KMS-11 (cell line): ENCODE measurements around the gene UPF1.

ENCODE experiments used
- H2AFZ ChIP-seq: fragments of 200-600 bp; sonication (generic); 2 replicates; pipeline ENCODE4 v1.6.1; 2016; ENCODE audit warnings: antibody characterized with exemption, mixed run types, low read depth
- H3K27ac ChIP-seq: fragments of 200-600 bp; sonication (generic); 2 replicates; pipeline ENCODE4 v1.6.1; 2016; ENCODE audit warnings: mild to moderate bottlenecking, mixed run types
- H3K27me3 ChIP-seq: fragments of 200-600 bp; sonication (generic); 2 replicates; pipeline ENCODE4 v1.6.1; 2017; ENCODE audit warnings: mild to moderate bottlenecking, low read depth, mixed run types, moderate library complexity; ENCODE audit not compliant: insufficient read depth
- H3K36me3 ChIP-seq: fragments of 200-600 bp; sonication (generic); 2 replicates; pipeline ENCODE4 v1.6.1; 2017; ENCODE audit warnings: mild to moderate bottlenecking, mixed run types; ENCODE audit not compliant: insufficient read depth
- H3K4me1 ChIP-seq: fragments of 200-600 bp; sonication (generic); 2 replicates; pipeline ENCODE4 v1.6.1; 2016; ENCODE audit warnings: mild to moderate bottlenecking, low read depth, mixed run types; ENCODE audit not compliant: poor library complexity, severe bottlenecking
- H3K4me2 ChIP-seq: fragments of 200-600 bp; sonication (generic); 2 replicates; pipeline ENCODE4 v1.7.0; 2016; ENCODE audit warnings: mild to moderate bottlenecking, mixed run types
- H3K4me3 ChIP-seq: fragments of 200-600 bp; sonication (generic); IDR thresholded peaks from 2 replicates; pipeline ENCODE4 v1.6.1; 2017; ENCODE audit warnings: low read depth, low read length, mixed read lengths; ENCODE audit not compliant: insufficient read depth
- H3K79me2 ChIP-seq: fragments of 200-600 bp; sonication (generic); 2 replicates; pipeline ENCODE4 v1.6.1; 2016; ENCODE audit warnings: low read depth, mixed run types; ENCODE audit not compliant: insufficient read depth
- H3K9ac ChIP-seq: fragments of 200-600 bp; sonication (generic); 2 replicates; pipeline ENCODE4 v1.6.1; 2016; ENCODE audit warnings: mild to moderate bottlenecking, mixed run types
- H4K20me1 ChIP-seq: fragments of 200-600 bp; sonication (generic); 2 replicates; pipeline ENCODE4 v1.6.1; 2016; ENCODE audit warnings: mild to moderate bottlenecking, mixed run types; ENCODE audit not compliant: insufficient read depth
- CTCF ChIP-seq: fragments of 200-600 bp; sonication (generic); conservative IDR thresholded peaks from 2 replicates; pipeline ENCODE4 v1.6.1; 2017; ENCODE audit warnings: low read depth, mild to moderate bottlenecking, antibody characterized with exemption, low read length, moderate library complexity, mixed read lengths

The UPF1 gene

DNA sequence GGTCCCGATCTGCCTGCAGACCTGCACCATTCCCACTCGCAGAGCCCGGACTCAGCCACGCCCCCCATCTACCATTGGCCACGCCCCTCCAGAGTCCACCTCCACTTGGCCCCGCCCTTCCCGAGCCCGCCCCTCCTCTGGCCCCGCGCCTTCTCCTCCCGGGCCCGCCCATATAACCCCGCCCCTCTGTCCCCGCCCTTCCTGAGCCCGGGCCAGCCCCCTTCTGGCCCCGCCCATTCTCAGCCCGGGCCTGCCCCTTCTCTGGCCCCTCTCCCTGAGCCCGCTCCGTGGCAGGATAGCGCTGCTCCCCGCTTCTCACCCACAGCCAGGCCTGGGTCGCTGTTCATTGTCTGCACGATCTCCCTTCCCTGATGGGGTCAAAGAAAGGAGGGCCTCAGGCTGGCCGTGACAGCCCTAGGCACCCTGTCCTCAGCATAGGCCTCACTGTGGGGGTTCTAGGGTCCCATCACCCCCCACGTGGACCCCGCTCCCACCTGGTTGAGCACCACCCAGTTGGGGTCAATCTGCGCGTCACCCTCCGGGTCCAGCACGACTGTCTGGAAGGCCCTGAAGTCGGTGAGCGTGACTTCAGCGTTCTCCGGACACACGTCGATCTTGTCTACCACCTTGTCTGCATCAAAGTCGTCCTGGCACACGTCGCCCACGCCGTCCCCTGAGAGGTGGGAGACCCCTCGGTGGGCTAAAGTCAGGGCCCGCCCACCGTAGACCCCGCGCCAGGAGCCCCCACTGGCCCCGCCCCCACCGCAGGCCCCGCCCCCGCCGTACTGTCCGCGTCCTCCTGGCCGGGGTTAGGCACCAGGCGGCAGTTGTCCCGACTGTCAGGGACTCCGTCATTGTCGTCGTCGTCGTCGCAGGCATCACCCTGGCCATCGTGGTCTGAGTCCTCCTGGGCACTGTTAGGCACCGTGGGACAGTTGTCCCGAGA lies 46.3 kb upstream of the UPF1 start:
- H3K4me3 ChIP-seq: no peak overlapping the region
- TF ChIP-seq CTCF: no peak
- peaks cover 7% of the 10 kb centered on the region for H3K27me3 ChIP-seq
- H3K4me1 ChIP-seq: peaks cover 4% of the 10 kb centered on the region
- no peak overlapping the region for H3K27ac ChIP-seq
- H2AFZ ChIP-seq: peak overlapping the region; percentile 59
- H3K36me3 ChIP-seq: no peaks in the 10 kb centered on the region
- H4K20me1 ChIP-seq: no peaks in the 10 kb centered on the region
- peak overlapping the region; percentile 70 for H3K4me2 ChIP-seq
- no peak overlapping the region for H3K9ac ChIP-seq
- H3K79me2 ChIP-seq: no peaks in the 10 kb centered on the region

GRCh38 chr19:18788529-18789421 lies 43.0 kb upstream of the UPF1 start:
- TF ChIP-seq CTCF: no peak
- H3K4me3 ChIP-seq: no peak overlapping the region
- no peaks in the 10 kb centered on the region for H4K20me1 ChIP-seq
- peaks cover 4% of the 10 kb centered on the region for H3K4me1 ChIP-seq
- no peaks in the 10 kb centered on the region for H3K36me3 ChIP-seq
- H3K79me2 ChIP-seq: no peaks in the 10 kb centered on the region
- no peak overlapping the region for H2AFZ ChIP-seq
- no peak overlapping the region for H3K9ac ChIP-seq
- H3K4me2 ChIP-seq: no peak overlapping the region
- peaks cover 31% of the 10 kb centered on the region for H3K27me3 ChIP-seq
- H3K27ac ChIP-seq: no peak overlapping the region

DNA sequence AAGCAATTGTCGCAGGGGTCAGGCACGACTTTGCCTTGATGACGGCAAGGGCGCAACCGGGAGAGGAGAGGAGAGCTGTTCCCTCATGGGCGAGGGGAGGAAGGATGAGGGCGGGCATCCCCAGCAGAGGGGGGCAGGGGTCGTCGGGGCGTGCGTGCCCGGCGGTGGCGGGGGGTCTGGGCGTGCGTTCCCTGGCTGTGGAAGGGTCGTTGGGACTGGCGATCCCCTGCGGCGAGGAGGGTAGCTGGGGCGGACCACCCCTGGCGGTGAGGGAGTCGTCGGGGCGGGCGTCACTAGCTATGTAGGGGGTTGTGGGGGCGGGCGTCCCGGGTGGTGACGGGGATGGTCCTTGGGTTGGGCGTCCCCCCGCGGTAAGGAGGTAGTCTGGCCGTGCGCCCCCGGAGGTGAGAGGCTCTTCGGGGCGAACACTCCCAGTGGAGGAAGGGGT lies 42.3 kb upstream of the UPF1 start:
- Histone ChIP-seq H3K4me1 (peaks cover 4% of the 10 kb centered on the region), H3K4me3 (no peak overlapping the region), H4K20me1 (no peaks in the 10 kb centered on the region), H3K36me3 (no peaks in the 10 kb centered on the region), H3K27me3 (peaks cover 31% of the 10 kb centered on the region), H3K9ac (no peak overlapping the region), H3K4me2 (no peak overlapping the region), H3K27ac (no peak overlapping the region), H2AFZ (no peak overlapping the region), H3K79me2 (no peaks in the 10 kb centered on the region)
- no peak for TF ChIP-seq CTCF

GRCh38 chr19:18789883-18790565 lies 41.7 kb upstream of the UPF1 start:
- H3K79me2 ChIP-seq: no peaks in the 10 kb centered on the region
- H4K20me1 ChIP-seq: no peaks in the 10 kb centered on the region
- no peak overlapping the region for H3K9ac ChIP-seq
- no peak overlapping the region for H2AFZ ChIP-seq
- no peaks in the 10 kb centered on the region for H3K36me3 ChIP-seq
- H3K27me3 ChIP-seq: peaks cover 31% of the 10 kb centered on the region
- peaks cover 4% of the 10 kb centered on the region for H3K4me1 ChIP-seq
- no peak overlapping the region for H3K4me3 ChIP-seq
- no peak overlapping the region for H3K27ac ChIP-seq
- no peak overlapping the region for H3K4me2 ChIP-seq
- no peak for TF ChIP-seq CTCF
